Posterior cingulate gyrus (tissue), 11 donors: Measurements from ENCODE around the gene LAPTM4A.

Source experiments
- DNase-seq, 10 donors: peaks; one replicate each; pipeline versions ENCODE4 v3.0.0 to v3.0.0-alpha.2; 2020 to 2021; ENCODE audit warnings: mixed read lengths in 3 of 10
- intact Hi-C: fragments of 100-400 bp; cut with DNase I; formaldehyde crosslinking; loops from one replicate; pipeline ENCODE4 v1.15.1; 2023

Gene LAPTM4A

GRCh38 chr2:20025065-20025786 is 26.2 kb downstream of the LAPTM4A start:
- intact Hi-C loops, result no loop called here
- no peak for DNase-seq

GRCh38 chr2:20023688-20024087 is 27.7 kb downstream of the LAPTM4A start:
- intact Hi-C loops, result no loop called here
- no peak for DNase-seq

- intact Hi-C loops, result no loop called here
These were observed 29.9 kb downstream of the LAPTM4A start for GRCh38 chr2:20021405-20022009.

GRCh38 chr2:20019747-20020146 is 31.7 kb downstream of the LAPTM4A start:
- intact Hi-C loops, result no loop called here
- DNase-seq, result no peak

More at GRCh38 chr2:20021405-20022009, 29.9 kb downstream of the LAPTM4A start:
- DNase-seq, result no peak

- no peak for DNase-seq
- intact Hi-C loops, result no loop called here
These were observed 32.8 kb downstream of the LAPTM4A start for GRCh38 chr2:20018601-20019152.

GRCh38 chr2:20016346-20016745 is 35.1 kb downstream of the LAPTM4A start:
- intact Hi-C loops, result no loop called here
- no peak for DNase-seq

GRCh38 chr2:20015482-20016083 is 35.8 kb downstream of the LAPTM4A start:
- intact Hi-C loops, result loop anchor here (1.0 kb wide), 1 partner anchor 83 kb away; no protein-coding TSS in a partner anchor
- no peak for DNase-seq

- no peak for DNase-seq
- intact Hi-C loops, result no loop called here
These were observed 38.1 kb downstream of the LAPTM4A start for GRCh38 chr2:20013126-20013849.

GRCh38 chr2:20012282-20013125 is 38.9 kb downstream of the LAPTM4A start, which contains the start of gene MATN3:
Gene MATN3 (minus strand): TSS chr2:20012668. CDS start chr2:20012631, 37 bp downstream.
- DNase-seq, result peak in 1 of 10 donors; percentile 69
- intact Hi-C loops, result no loop called here

GRCh38 chr2:20012032-20012281 is 39.5 kb downstream of the LAPTM4A start:
- no peak for DNase-seq
- intact Hi-C loops, result no loop called here

GRCh38 chr2:20011276-20012031 is 40.0 kb downstream of the LAPTM4A start:
- DNase-seq, result no peak
- intact Hi-C loops, result no loop called here

GRCh38 chr2:20008703-20009102 is 42.7 kb downstream of the LAPTM4A start:
- no peak for DNase-seq
- intact Hi-C loops, result no loop called here

- intact Hi-C loops, result no loop called here
These were observed 45.4 kb downstream of the LAPTM4A start for GRCh38 chr2:20005891-20006470.

GRCh38 chr2:20005067-20005627 is 46.3 kb downstream of the LAPTM4A start:
- intact Hi-C loops, result no loop called here
- no peak for DNase-seq

More at GRCh38 chr2:20005891-20006470, 45.4 kb downstream of the LAPTM4A start:
- DNase-seq, result no peak

- no peak for DNase-seq
- intact Hi-C loops, result no loop called here
These were observed 50.0 kb downstream of the LAPTM4A start for GRCh38 chr2:20001361-20001863.

GRCh38 chr2:19993731-19994130 is 57.7 kb downstream of the LAPTM4A start:
- no peak for DNase-seq
- intact Hi-C loops, result no loop called here

- no peak for DNase-seq
These were observed 59.5 kb downstream of the LAPTM4A start for GRCh38 chr2:19991895-19992294.

GRCh38 chr2:19990416-19990728 is 61.1 kb downstream of the LAPTM4A start:
- no peak for DNase-seq
- intact Hi-C loops, result loop anchor here (2.0 kb wide), 1 partner anchor 60 kb away; the partner anchor contains the start of gene LAPTM4A

More at GRCh38 chr2:19991895-19992294, 59.5 kb downstream of the LAPTM4A start:
- intact Hi-C loops, result loop anchor here (2.0 kb wide), 1 partner anchor 59 kb away; the partner anchor contains the start of gene LAPTM4A
